DOHH2 (cell line): ENCODE results near the gene TAF5L.

Experiments used
- H3F3A ChIP-seq: fragments of 200-600 bp; sonication (generic), shearing (Covaris generic); 2 replicates; pipeline ENCODE4 v1.6.0; 2016; ENCODE audit warnings: antibody characterized with exemption, mild to moderate bottlenecking; ENCODE audit not compliant: control insufficient read depth, insufficient read depth
- H3K27ac ChIP-seq: fragments of 200-600 bp; sonication (generic); 2 replicates; pipeline ENCODE4 v1.5.1; 2014; ENCODE audit warnings: low read depth, mild to moderate bottlenecking, low read length, moderate library complexity
- H3K27me3 ChIP-seq: fragments of 200-600 bp; sonication (generic); 2 replicates; pipeline ENCODE4 v1.6.1; 2014; ENCODE audit warnings: mild to moderate bottlenecking, low read length, mixed read lengths; ENCODE audit not compliant: control insufficient read depth
- H3K36me3 ChIP-seq: fragments of 200-600 bp; sonication (generic); 2 replicates; pipeline ENCODE4 v1.6.1; 2014; ENCODE audit warnings: mild to moderate bottlenecking, low read length, moderate library complexity, mixed read lengths; ENCODE audit not compliant: control insufficient read depth
- H3K4me1 ChIP-seq: fragments of 200-600 bp; sonication (generic); 2 replicates; pipeline ENCODE4 v1.6.1; 2014; ENCODE audit warnings: mild to moderate bottlenecking, low read length, mixed read lengths; ENCODE audit not compliant: control insufficient read depth
- H3K4me2 ChIP-seq: fragments of 200-600 bp; sonication (generic); 2 replicates; pipeline ENCODE4 v1.6.0; 2014; ENCODE audit warnings: mild to moderate bottlenecking, low read length, moderate library complexity
- H3K4me3 ChIP-seq: fragments of 200-600 bp; sonication (generic); 2 replicates; pipeline ENCODE4 v1.5.1; 2014; ENCODE audit warnings: mild to moderate bottlenecking, low read length, mixed read lengths
- H3K79me2 ChIP-seq: fragments of 200-600 bp; sonication (generic); 2 replicates; pipeline ENCODE4 v1.6.1; 2014; ENCODE audit warnings: mild to moderate bottlenecking, low read length, mixed read lengths; ENCODE audit not compliant: control insufficient read depth
- H3K9me2 ChIP-seq: fragments of 200-600 bp; sonication (generic); replicated peaks from 2 replicates; pipeline ENCODE4 v1.6.1; 2014; ENCODE audit warnings: mild to moderate bottlenecking, low read length, mixed read lengths; ENCODE audit not compliant: control insufficient read depth
- H3K9me3 ChIP-seq: fragments of 200-600 bp; sonication (generic); 2 replicates; pipeline ENCODE4 v1.6.1; 2014; ENCODE audit warnings: antibody characterized with exemption, low read length, mixed read lengths; ENCODE audit not compliant: control insufficient read depth, insufficient read depth
- H4K20me1 ChIP-seq: fragments of 200-600 bp; sonication (generic); 2 replicates; pipeline ENCODE4 v1.6.0; 2014; ENCODE audit warnings: low read depth, mild to moderate bottlenecking, antibody characterized with exemption, low read length, moderate library complexity; ENCODE audit not compliant: control insufficient read depth, insufficient read depth
- CTCF ChIP-seq: fragments of 200-600 bp; sonication (generic); IDR thresholded peaks from one replicate; pipeline ENCODE4 v1.5.1; 2014; ENCODE audit warnings: antibody characterized with exemption, mild to moderate bottlenecking, low read depth, low read length; ENCODE audit not compliant: poor library complexity, severe bottlenecking
- EZH2phosphoT487 ChIP-seq: fragments of 200-600 bp; sonication (generic); IDR thresholded peaks from 2 replicates; pipeline ENCODE4 v1.6.1; 2017; ENCODE audit warnings: borderline replicate concordance, mild to moderate bottlenecking, antibody characterized with exemption, low read length, moderate library complexity, mixed read lengths

TAF5L gene

GRCh38 chr1:229585338-229585737 is 40.6 kb downstream of the TAF5L start:
- Histone ChIP-seq H4K20me1 (no peaks in the 10 kb centered on the region), H3K9me2 (no peaks in the 10 kb centered on the region), H3F3A (no peaks in the 10 kb centered on the region), H3K4me1 (peaks cover under 1% of the 10 kb centered on the region; the same call in 1 of the 2 replicates), H3K9me3 (no peaks in the 10 kb centered on the region), H3K79me2 (no peaks in the 10 kb centered on the region), H3K27me3 (no peaks in the 10 kb centered on the region), H3K4me2 (no peak overlapping the region), H3K36me3 (no peaks in the 10 kb centered on the region), H3K4me3 (no peak overlapping the region), H3K27ac (no peak overlapping the region)
- TF ChIP-seq EZH2phosphoT487 = no peak
- TF ChIP-seq CTCF = no peak

GRCh38 chr1:229582715-229583114 is 43.2 kb downstream of the TAF5L start:
- Histone ChIP-seq H3K4me2 (no peak overlapping the region), H3K27ac (no peak overlapping the region)
- TF ChIP-seq CTCF (no peak), EZH2phosphoT487 (no peak)

GRCh38 chr1:229582011-229582694 is 43.8 kb downstream of the TAF5L start:
- H3F3A ChIP-seq = no peaks in the 10 kb centered on the region; the same call in 1 of the 2 replicates
- no peak overlapping the region for H3K4me3 ChIP-seq
- TF ChIP-seq EZH2phosphoT487 = no peak
- TF ChIP-seq CTCF = no peak
- no peaks in the 10 kb centered on the region for H4K20me1 ChIP-seq
- H3K79me2 ChIP-seq = no peaks in the 10 kb centered on the region
- H3K4me1 ChIP-seq = peaks cover 24% of the 10 kb centered on the region
- no peak overlapping the region for H3K4me2 ChIP-seq
- H3K9me3 ChIP-seq = no peaks in the 10 kb centered on the region
- H3K27ac ChIP-seq = no peak overlapping the region
- no peaks in the 10 kb centered on the region for H3K36me3 ChIP-seq
- H3K27me3 ChIP-seq = no peaks in the 10 kb centered on the region
- H3K9me2 ChIP-seq = no peaks in the 10 kb centered on the region

More at GRCh38 chr1:229582715-229583114, 43.2 kb downstream of the TAF5L start:
- Histone ChIP-seq H4K20me1 (no peaks in the 10 kb centered on the region), H3K36me3 (no peaks in the 10 kb centered on the region), H3F3A (no peaks in the 10 kb centered on the region), H3K4me3 (no peak overlapping the region), H3K79me2 (no peaks in the 10 kb centered on the region), H3K4me1 (peaks cover 24% of the 10 kb centered on the region), H3K27me3 (no peaks in the 10 kb centered on the region), H3K9me2 (no peaks in the 10 kb centered on the region), H3K9me3 (no peaks in the 10 kb centered on the region)
